Spleen (tissue), 7 donors: ENCODE results near the gene FYN.

Experiments
- CTCF ChIP-seq, 11 experiments: fragments of 200-600 bp in 7 of 11; fragments of 450-650 bp in 4 of 11; sonication (generic) in 4 of 11; IDR thresholded peaks in 8 of 11; conservative IDR thresholded peaks in 3 of 11; 1 replicate in 7 of 11; 2 replicates in 4 of 11; pipeline versions ENCODE4 v1.4.0 to v1.8.0; 2016 to 2021; ENCODE audit warnings: antibody characterized with exemption in 11 of 11, inconsistent platforms in 4 of 11, mild to moderate bottlenecking in 1 of 11
- POLR2A ChIP-seq, 3 donors: fragments of 450-650 bp; IDR thresholded peaks; one replicate each; pipeline ENCODE4 v1.5.1; 2017; ENCODE audit warnings: antibody characterized with exemption in 3 of 3, mild to moderate bottlenecking in 1 of 3
- POLR2AphosphoS5 ChIP-seq, 3 donors: sonication (generic); formaldehyde crosslinking; IDR thresholded peaks; one replicate each; pipeline ENCODE4 v1.5.1; 2017; ENCODE audit warnings: antibody characterized with exemption in 3 of 3
- donor health status: DM: no; HTN: no; CAD: no; lungs with moderate emphysema.
- donor health status: DM: no; HTN: no; CAD: no.
- donor health status: DM: no; HTN: no; CAD: no.

GRCh38 chr6:111802015-111802414, 71.2 kb downstream of the FYN start:
- no peak for TF ChIP-seq CTCF (IDR thresholded peaks at IDR 0.05 in 8 of 11, conservative IDR thresholded peaks at IDR 0.05 in 3 of 11)
- TF ChIP-seq POLR2AphosphoS5 (IDR thresholded peaks at IDR 0.05) = no peak
- TF ChIP-seq POLR2A (IDR thresholded peaks at IDR 0.05) = no peak
